Measurements from ENCODE around the gene TBC1D14. TPM values are rescaled to one million over a fixed set of nuclear protein-coding genes. Genes with fewer than 3 reads are reported as not detected.
A peak's percentile ranks its signal among the peaks of the same experiment; 100 is the strongest.

The TBC1D14 gene
- total and polyA plus RNA-seq, 9 of the 15 experiments (the other 6 are each of a cell fraction or from before 2014, with no cell fraction given), result 2.1 to 59.6 (median 44.8) TPM

DNA sequence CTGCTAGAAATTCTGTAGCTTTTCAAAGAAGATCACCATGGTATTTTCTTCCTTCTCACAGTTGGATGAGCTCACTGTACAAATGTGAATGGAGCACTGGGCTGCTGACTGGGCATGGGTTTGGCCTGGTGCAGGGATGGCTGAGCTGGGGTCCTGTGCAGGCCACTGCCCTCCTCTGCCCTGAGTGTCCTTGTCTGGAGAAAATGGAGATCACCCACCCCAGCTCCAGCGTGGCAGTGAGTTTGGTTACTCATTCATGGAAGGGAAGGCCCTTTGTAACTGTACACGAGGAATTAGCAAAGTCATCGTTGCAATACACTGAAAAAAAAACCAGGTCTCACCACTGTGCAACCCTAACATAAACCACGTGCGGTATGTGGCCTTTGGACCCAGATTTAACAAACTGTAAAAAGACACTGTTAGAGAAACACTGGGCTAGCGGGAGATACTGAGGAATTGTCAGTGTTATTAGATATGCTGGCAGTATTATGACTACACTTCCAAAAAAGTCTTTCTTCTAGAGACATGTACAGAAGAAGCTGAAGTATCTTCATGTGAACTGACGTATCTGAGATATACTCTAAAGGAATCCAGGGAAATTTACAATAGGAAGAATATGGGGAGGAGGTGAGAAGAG lies 16.1 kb upstream of the TBC1D14 start (continued):
- TF ChIP-seq MAFK (IDR thresholded peaks at IDR 0.05; ENCODE audit: low read length) (peak; percentile 74), ZNF766 (CRISPR knock-in tag; conservative IDR thresholded peaks at IDR 0.05) (peak; percentile 91), DDX20 (tag; IDR thresholded peaks at IDR 0.05; ENCODE audit: low read depth) (peak; percentile 18; the same call in 1 of the 2 replicates), ETV1 (tag; conservative IDR thresholded peaks at IDR 0.05; ENCODE audit: low read depth) (no peak), NRF1 (conservative IDR thresholded peaks at IDR 0.05 in 1 of 2, IDR thresholded peaks at IDR 0.05 in 1 of 2) (no peak; a peak in 1 of 4 replicates), ZNF644 (tag; IDR thresholded peaks at IDR 0.05; ENCODE audit: low read depth) (peak; percentile 51; the same call in 1 of the 2 replicates), TRIM24 (IDR thresholded peaks at IDR 0.05) (0 out of 4 replicates have a peak, but pooled peaks of 1 of the 2 experiments have one; percentile 21), ATF1 (CRISPR knock-in tag; IDR thresholded peaks at IDR 0.05) (no peak), ATF1 (tag; IDR thresholded peaks at IDR 0.05) (peak; percentile 36; the same call in 1 of the 2 replicates), EHMT2 (IDR thresholded peaks at IDR 0.05) (0 out of 2 replicates have a peak, but pooled peaks have one; percentile 47), MAFG (tag; conservative IDR thresholded peaks at IDR 0.05) (peak; percentile 97), CEBPG (CRISPR knock-in tag; IDR thresholded peaks at IDR 0.05) (peak; percentile 71), CEBPG (tag; conservative IDR thresholded peaks at IDR 0.05 in 1 of 2, IDR thresholded peaks at IDR 0.05 in 1 of 2) (peak in 1 of 2 experiments; percentile 64; a peak in 2 of 4 replicates), DMBX1 (CRISPR knock-in tag; IDR thresholded peaks at IDR 0.05; ENCODE audit: borderline replicate concordance) (peak; percentile 85), NFYB (IDR thresholded peaks at IDR 0.05; ENCODE audit: extremely low read depth, insufficient read length) (no peak), CEBPB (tag; IDR thresholded peaks at IDR 0.05) (peak; percentile 36; the same call in 1 of the 2 replicates), GATAD2A (IDR thresholded peaks at IDR 0.05) (0 out of 2 replicates have a peak, but pooled peaks have one; percentile 32), MAFF (IDR thresholded peaks at IDR 0.05; ENCODE audit: low read length) (peak; percentile 83), ZNF175 (CRISPR knock-in tag; IDR thresholded peaks at IDR 0.05; ENCODE audit: low read depth) (peak; percentile 74), HDAC2 (IDR thresholded peaks at IDR 0.05) (peak; percentile 69; the same call in 1 of the 2 replicates), EP300 (IDR thresholded peaks at IDR 0.05; ENCODE audit: low read length) (peak; percentile 34; the same call in 1 of the 2 replicates), EP400 (IDR thresholded peaks at IDR 0.05) (peak; percentile 77)
- TF ChIP-seq, protein P1, sequence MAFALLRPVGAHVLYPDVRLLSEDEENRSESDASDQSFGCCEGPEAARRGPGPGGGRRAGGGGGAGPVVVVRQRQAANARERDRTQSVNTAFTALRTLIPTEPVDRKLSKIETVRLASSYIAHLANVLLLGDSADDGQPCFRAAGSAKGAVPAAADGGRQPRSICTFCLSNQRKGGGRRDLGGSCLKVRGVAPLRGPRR (CRISPR knock-in tag; IDR thresholded peaks at IDR 0.05), result 0 out of 2 replicates have a peak, but pooled peaks have one; percentile 62
- TF ChIP-seq, protein P2, sequence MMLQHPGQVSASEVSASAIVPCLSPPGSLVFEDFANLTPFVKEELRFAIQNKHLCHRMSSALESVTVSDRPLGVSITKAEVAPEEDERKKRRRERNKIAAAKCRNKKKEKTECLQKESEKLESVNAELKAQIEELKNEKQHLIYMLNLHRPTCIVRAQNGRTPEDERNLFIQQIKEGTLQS (IDR thresholded peaks at IDR 0.05), result peak; percentile 51; the same call in 1 of the 2 replicates
- TF ChIP-seq, protein P2 (CRISPR knock-in tag; conservative IDR thresholded peaks at IDR 0.05), result no peak
- TF ChIP-seq, protein P3, sequence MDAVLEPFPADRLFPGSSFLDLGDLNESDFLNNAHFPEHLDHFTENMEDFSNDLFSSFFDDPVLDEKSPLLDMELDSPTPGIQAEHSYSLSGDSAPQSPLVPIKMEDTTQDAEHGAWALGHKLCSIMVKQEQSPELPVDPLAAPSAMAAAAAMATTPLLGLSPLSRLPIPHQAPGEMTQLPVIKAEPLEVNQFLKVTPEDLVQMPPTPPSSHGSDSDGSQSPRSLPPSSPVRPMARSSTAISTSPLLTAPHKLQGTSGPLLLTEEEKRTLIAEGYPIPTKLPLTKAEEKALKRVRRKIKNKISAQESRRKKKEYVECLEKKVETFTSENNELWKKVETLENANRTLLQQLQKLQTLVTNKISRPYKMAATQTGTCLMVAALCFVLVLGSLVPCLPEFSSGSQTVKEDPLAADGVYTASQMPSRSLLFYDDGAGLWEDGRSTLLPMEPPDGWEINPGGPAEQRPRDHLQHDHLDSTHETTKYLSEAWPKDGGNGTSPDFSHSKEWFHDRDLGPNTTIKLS (IDR thresholded peaks at IDR 0.05; ENCODE audit: borderline replicate concordance, low read depth), result peak; percentile 82; the same call in 1 of the 2 replicates

Data from K562 (cell line).